Spinal cord (tissue), 10 donors: ENCODE measurements around the gene SAYSD1. TPM values are rescaled to one million over a fixed set of nuclear protein-coding genes. Genes with fewer than 3 reads are reported as not detected.

Experiments used
- DNase-seq, 6 donors: peaks; one replicate each; pipeline versions ENCODE4 v3.0.0 to v3.0.0-alpha.2; 2013 to 2015; ENCODE audit warnings: low spot score in 6 of 6, low read depth in 4 of 6
- H3K27ac ChIP-seq: one replicate; pipeline ENCODE4 v1.5.1; 2013; ENCODE audit warnings: low read depth, low read length, control low read depth
- H3K27me3 ChIP-seq: one replicate; pipeline ENCODE4 v1.6.1; 2013; ENCODE audit warnings: low read length; ENCODE audit not compliant: control insufficient read depth, insufficient read depth
- H3K36me3 ChIP-seq: one replicate; pipeline ENCODE4 v1.6.1; 2013; ENCODE audit warnings: low read length; ENCODE audit not compliant: control insufficient read depth, insufficient read depth
- H3K4me1 ChIP-seq: one replicate; pipeline ENCODE4 v1.6.1; 2013; ENCODE audit warnings: low read length; ENCODE audit not compliant: control insufficient read depth, insufficient read depth
- H3K4me3 ChIP-seq: one replicate; pipeline ENCODE4 v1.5.1; 2013; ENCODE audit warnings: low read depth, low read length, control low read depth
- H3K9me3 ChIP-seq: one replicate; pipeline ENCODE4 v1.6.1; 2013; ENCODE audit warnings: low read length; ENCODE audit not compliant: control insufficient read depth, insufficient read depth
- WGBS: methylation state at CpG from one replicate; pipeline ENCODE4 v1.1.5; 2013; ENCODE audit warnings: missing lambda C conversion rate; ENCODE audit not compliant: insufficient coverage; 5-methylcytosine and 5-hydroxymethylcytosine counted together
- polyA plus RNA-seq, 2 donors: library from polyadenylated mRNA; unstranded; fragments of 120-200 nt; gene quantifications; one replicate each; pipeline ENCODE4 v1.2.1, GENCODE V29; 2013; ENCODE audit not compliant: insufficient read length in 2 of 2
- total RNA-seq, 2 donors: library from RNA; depleted of rRNA in 1 of 2; stranded (reverse); fragments of 120-200 nt in 1 of 2; fragments of >200 nt in 1 of 2; gene quantifications; one replicate each; pipeline versions ENCODE4 v1.2.3 to v1.2.4, GENCODE V29; 2013 to 2014
- donor health status: healthy.

The SAYSD1 gene
- total and polyA plus RNA-seq, 4 donors, result 17.9 to 27.9 (median 21.2) TPM

GRCh38 chr6:39075807-39076622 is 39.0 kb downstream of the SAYSD1 start:
- no peaks in the 10 kb centered on the region for H3K9me3 ChIP-seq
- DNase-seq, result peak in 1 of 6 donors; percentile 88
- 61% methylated on average over 6 of the region's 11 CpGs for WGBS
- peaks cover 8% of the 10 kb centered on the region for H3K4me1 ChIP-seq
- no peaks in the 10 kb centered on the region for H3K36me3 ChIP-seq
- no peak overlapping the region for H3K27ac ChIP-seq
- H3K4me3 ChIP-seq, result no peak overlapping the region
- H3K27me3 ChIP-seq, result no peaks in the 10 kb centered on the region

- Histone ChIP-seq H3K4me3 (no peak overlapping the region), H3K9me3 (no peaks in the 10 kb centered on the region), H3K36me3 (no peaks in the 10 kb centered on the region), H3K4me1 (peaks cover 8% of the 10 kb centered on the region), H3K27ac (no peak overlapping the region), H3K27me3 (no peaks in the 10 kb centered on the region)
- 43% methylated on average over 8 of the region's 12 CpGs for WGBS
- DNase-seq, result no peak
Measured at GRCh38 chr6:39075010-39075686, 39.8 kb downstream of the SAYSD1 start.

GRCh38 chr6:39074486-39074885 is 40.5 kb downstream of the SAYSD1 start:
- 94% methylated on average over 8 of the region's 9 CpGs for WGBS
- no peaks in the 10 kb centered on the region for H3K27me3 ChIP-seq
- H3K27ac ChIP-seq, result no peak overlapping the region
- peaks cover 8% of the 10 kb centered on the region for H3K4me1 ChIP-seq
- no peak for DNase-seq
- H3K36me3 ChIP-seq, result no peaks in the 10 kb centered on the region
- no peak overlapping the region for H3K4me3 ChIP-seq
- H3K9me3 ChIP-seq, result no peaks in the 10 kb centered on the region

- Histone ChIP-seq H3K4me1 (peaks cover 8% of the 10 kb centered on the region), H3K27ac (no peak overlapping the region), H3K27me3 (no peaks in the 10 kb centered on the region), H3K4me3 (no peak overlapping the region), H3K36me3 (no peaks in the 10 kb centered on the region), H3K9me3 (no peaks in the 10 kb centered on the region)
- WGBS, result 89% methylated on average over 16 of the region's 17 CpGs
- DNase-seq, result no peak
Measured at GRCh38 chr6:39073471-39074355, 41.3 kb downstream of the SAYSD1 start.

- H3K4me3 ChIP-seq, result no peak overlapping the region
- no peak overlapping the region for H3K27ac ChIP-seq
- no peaks in the 10 kb centered on the region for H3K9me3 ChIP-seq
- no peak for DNase-seq
- H3K4me1 ChIP-seq, result peaks cover 8% of the 10 kb centered on the region
- WGBS, result 93% methylated on average over 9 of the region's 9 CpGs
- no peaks in the 10 kb centered on the region for H3K36me3 ChIP-seq
- no peaks in the 10 kb centered on the region for H3K27me3 ChIP-seq
Measured at GRCh38 chr6:39072830-39073229, 42.2 kb downstream of the SAYSD1 start.

GRCh38 chr6:39068391-39068790 is 46.6 kb downstream of the SAYSD1 start:
- Histone ChIP-seq H3K4me3 (no peak overlapping the region), H3K4me1 (no peaks in the 10 kb centered on the region)
- WGBS, result 90% methylated on average over 7 of the region's 7 CpGs

GRCh38 chr6:39065561-39065960 is 49.4 kb downstream of the SAYSD1 start:
- Histone ChIP-seq H3K27me3 (peaks cover 2% of the 10 kb centered on the region), H3K27ac (no peak overlapping the region), H3K9me3 (no peaks in the 10 kb centered on the region), H3K4me1 (peaks cover 12% of the 10 kb centered on the region), H3K4me3 (no peak overlapping the region), H3K36me3 (no peaks in the 10 kb centered on the region)
- no peak for DNase-seq
- 86% methylated on average over 7 of the region's 8 CpGs for WGBS

More at GRCh38 chr6:39068391-39068790, 46.6 kb downstream of the SAYSD1 start:
- Histone ChIP-seq H3K36me3 (no peaks in the 10 kb centered on the region), H3K27me3 (no peaks in the 10 kb centered on the region), H3K9me3 (no peaks in the 10 kb centered on the region), H3K27ac (no peak overlapping the region)
- DNase-seq, result no peak

- Histone ChIP-seq H3K36me3 (no peaks in the 10 kb centered on the region), H3K27ac (no peak overlapping the region), H3K27me3 (peaks cover 2% of the 10 kb centered on the region), H3K4me1 (peaks cover 27% of the 10 kb centered on the region), H3K9me3 (no peaks in the 10 kb centered on the region), H3K4me3 (no peak overlapping the region)
- no CpG with 5 or more reads among the region's 1 CpG for WGBS
- no peak for DNase-seq
Measured at GRCh38 chr6:39063526-39063925, 51.5 kb downstream of the SAYSD1 start.

- no peaks in the 10 kb centered on the region for H3K36me3 ChIP-seq
- H3K4me3 ChIP-seq, result no peak overlapping the region
- no peak overlapping the region for H3K27ac ChIP-seq
- H3K9me3 ChIP-seq, result no peaks in the 10 kb centered on the region
- 25% methylated on average over 7 of the region's 10 CpGs for WGBS
- peak in 1 of 6 donors; percentile 64 for DNase-seq
- peaks cover 27% of the 10 kb centered on the region for H3K4me1 ChIP-seq
- peaks cover 2% of the 10 kb centered on the region for H3K27me3 ChIP-seq
Measured at GRCh38 chr6:39062014-39062740, 52.8 kb downstream of the SAYSD1 start.
